RPMI7951 (cell line): ENCODE measurements around the gene ADRA1B. TPM values are rescaled to one million over a fixed set of nuclear protein-coding genes. Genes with fewer than 3 reads are reported as not detected.
A peak's percentile ranks its signal among the peaks of the same experiment; 100 is the strongest.

Experiments
- DNase-seq: peaks from one replicate; pipeline ENCODE4 v3.0.0-alpha.2; 2012; ENCODE audit warnings: low read depth
- total RNA-seq: library from RNA; depleted of rRNA; stranded (reverse); fragments of >200 nt; shearing (Covaris generic); gene quantifications from 2 replicates; pipeline ENCODE4 v1.2.3, GENCODE V29; 2014; rRNA removed

The ADRA1B gene
- total RNA-seq: not detected in 2 replicates

DNA sequence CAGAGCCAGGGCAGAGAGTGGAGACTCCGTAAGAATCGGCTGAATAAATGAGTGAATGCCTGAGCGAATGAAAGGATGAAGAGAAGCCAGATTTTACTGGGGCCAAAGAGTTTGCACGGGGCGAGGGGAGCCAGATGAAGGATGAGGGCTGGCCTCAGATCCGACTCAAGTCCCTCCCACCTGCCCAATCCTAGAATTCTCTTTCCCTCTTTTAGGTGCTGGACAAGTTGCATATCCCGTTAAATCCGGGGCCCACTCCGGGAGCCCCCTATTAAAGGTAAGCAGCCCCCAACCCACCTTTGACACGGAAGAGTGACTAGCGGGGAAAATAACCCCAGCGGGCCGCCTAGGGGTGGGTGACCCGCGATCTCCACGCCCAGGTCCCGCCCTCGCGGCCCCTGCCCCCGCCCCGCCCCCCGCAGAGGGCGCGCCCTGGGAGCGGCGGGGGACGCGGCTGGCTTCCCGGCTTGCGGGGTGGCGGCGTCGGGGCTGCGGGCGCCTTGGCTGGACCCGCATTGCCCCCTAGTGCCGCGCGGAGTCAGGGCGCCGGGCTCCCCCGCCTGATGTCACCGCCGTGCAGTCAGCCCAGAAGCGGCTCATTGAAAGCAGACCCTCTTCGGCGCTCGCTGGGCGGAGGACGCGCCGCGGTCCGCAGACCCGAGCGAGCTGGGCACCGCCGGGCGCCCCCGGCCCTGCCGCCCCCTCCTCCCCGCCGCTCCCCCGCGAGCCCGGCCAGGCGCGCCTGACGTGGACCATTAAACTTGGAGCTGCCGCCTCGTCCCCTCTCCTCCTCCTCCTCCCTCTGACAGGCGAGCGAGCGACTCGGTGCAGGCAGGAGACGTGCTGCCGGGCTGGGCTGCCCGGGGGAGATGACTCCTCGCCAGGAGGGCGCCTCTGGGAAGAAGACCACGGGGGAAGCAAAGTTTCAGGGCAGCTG lies at the start of gene ADRA1B:
Gene ADRA1B, plus strand, starts transcription at position 579 of the 937 bp plus-strand sequence. CDS start 424 bp downstream, outside the sequence.
- DNase-seq: no peak

DNA sequence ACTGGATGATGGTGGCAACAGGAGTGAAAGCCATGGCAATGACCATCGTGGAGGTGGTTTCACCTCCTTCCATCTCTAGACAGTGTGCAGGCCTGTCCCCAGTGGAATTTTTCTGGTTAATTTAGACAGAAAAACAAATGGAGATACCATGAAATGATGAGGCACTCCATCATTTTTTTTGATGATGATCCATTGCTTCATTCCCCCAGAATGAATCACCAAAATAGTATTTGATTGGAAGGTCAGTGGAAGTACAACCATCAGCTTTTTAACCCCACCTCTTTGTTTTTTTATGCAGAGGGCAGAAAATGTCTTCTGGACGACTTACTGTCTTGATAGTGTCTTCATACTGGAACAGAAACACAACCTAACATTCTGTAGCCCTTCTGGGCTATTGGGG lies 42.6 kb upstream of the ADRA1B start:
- no peak for DNase-seq

DNA sequence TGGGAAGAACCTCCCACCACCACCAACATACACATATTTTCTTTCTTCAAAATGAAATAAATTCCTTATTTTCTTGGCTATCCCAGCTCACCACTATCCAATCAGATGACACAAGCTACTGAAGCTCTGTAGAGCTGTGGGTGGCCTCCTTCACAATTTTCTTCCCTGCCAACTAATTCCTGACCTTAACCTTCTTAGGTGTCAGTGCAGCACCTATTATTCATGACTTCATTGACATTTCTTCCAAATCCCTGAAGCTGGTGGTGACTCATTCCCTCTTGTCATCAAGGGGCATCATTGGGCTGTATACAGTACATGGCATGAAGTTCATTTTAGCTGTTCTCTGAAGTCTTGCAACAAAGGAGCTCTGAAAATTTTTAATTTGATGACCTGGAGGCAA lies 42.0 kb upstream of the ADRA1B start:
- peak; percentile 24 for DNase-seq

DNA sequence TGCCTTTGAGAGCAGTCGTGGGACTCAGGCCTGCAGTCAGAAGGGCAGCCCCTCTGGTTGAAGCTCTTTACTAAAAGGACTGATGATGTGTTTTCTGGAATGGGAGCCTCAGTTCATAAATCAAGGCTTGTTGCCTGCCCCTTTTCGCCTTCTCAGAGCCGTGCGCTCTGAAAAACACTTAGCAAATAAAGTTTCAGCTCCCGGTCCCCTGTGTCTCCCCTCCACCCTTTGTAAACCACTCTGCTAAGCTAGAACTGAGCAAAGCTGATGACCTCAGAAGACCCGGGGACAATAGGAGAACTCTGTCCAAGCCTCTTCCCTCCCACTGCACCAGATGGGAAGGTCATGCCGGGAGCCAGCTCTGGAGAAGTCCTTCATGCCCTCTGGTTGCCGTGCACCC lies 39.3 kb upstream of the ADRA1B start:
- no peak for DNase-seq

- DNase-seq: no peak
These were observed 38.3 kb upstream of the ADRA1B start for GRCh38 chr5:159877894-159878448.

DNA sequence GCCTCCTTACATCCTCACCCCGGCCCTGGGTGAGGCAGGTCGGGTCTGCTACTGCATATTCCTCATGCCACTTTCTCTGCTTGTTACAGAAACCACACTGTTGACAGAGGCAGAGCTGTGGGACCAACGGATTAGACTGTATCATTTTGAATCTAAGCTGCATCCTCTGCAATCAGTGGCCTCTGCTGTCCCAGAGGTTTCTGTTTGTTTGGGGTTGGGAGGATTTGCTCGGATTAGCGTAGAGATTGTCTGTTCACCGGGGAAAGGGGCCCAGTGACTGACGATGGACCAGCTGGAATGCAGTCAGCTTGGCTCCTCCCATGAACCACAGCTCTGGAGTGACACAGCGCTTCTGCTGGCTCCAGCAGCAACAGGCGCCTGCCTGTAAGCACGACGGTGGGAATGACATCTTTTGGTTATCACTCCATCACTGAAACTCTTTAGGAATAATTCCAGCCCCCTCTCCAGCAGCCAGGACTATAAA lies 37.3 kb upstream of the ADRA1B start:
- peak; percentile 69 for DNase-seq

GRCh38 chr5:159880676-159881075 lies 35.6 kb upstream of the ADRA1B start:
- no peak for DNase-seq

DNA sequence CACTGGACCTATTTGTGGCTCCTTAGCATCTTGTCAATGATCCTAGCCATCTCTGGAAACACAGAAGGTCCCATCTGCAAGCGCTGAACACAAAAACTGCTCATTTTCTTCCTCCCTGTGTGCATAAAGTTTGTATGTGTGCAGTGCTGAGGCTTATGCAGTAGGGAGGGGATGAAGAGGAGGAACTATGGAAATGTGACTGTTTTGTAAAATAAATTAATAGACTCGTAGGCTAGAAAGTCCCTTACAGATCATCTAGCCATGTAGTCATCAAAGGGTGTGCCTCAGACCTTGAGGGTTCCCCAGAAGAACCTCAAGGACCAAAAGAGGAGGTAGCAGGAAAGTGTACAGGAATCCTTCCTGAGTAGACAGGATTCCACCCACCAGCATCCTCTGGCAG lies 34.3 kb upstream of the ADRA1B start:
- no peak for DNase-seq

DNA sequence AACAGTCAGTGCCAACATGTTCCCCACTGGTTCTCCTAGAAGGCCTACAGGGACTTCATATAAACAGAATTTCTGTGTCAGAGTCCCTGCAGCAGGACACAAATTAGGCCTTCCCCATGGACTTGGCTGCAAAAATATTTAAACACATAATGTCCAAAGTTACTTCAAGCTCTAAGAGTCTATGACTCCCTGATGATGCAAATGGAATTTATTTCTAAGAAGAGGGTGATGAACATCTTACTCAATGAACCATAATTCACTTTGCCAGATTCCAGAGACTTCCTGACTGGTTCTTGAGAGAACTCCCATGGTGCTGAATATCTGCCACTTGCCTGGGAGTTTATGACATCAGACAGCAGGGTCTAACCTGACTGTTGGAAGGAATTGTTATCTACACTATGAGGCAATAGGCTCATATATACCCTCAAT lies 32.7 kb upstream of the ADRA1B start:
- no peak for DNase-seq

GRCh38 chr5:159884917-159885620 lies 31.2 kb upstream of the ADRA1B start:
- DNase-seq: no peak

DNA sequence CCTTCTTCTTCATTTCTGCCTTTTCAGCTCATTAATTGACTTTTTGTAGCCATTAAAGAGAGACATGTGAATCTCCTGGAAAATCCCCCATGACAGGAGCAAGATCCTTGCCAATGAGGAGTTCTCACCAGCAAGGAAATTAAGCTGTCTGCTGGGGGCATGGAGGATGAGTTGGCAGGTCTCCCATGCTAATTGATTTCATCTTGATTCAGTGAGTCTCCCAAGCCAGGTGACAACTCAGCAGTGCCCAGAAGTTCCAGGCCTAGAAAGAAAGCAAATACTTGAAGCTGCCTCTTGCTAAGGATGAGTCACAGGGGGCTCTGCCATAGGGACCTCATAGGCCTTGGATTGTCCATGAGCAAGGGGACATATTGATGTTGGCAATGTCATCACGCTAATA lies 30.0 kb upstream of the ADRA1B start:
- DNase-seq: no peak

- no peak for DNase-seq
These were observed 29.2 kb upstream of the ADRA1B start for GRCh38 chr5:159887050-159887449.

- DNase-seq: no peak
These were observed 27.4 kb upstream of the ADRA1B start for GRCh38 chr5:159888860-159889259.

DNA sequence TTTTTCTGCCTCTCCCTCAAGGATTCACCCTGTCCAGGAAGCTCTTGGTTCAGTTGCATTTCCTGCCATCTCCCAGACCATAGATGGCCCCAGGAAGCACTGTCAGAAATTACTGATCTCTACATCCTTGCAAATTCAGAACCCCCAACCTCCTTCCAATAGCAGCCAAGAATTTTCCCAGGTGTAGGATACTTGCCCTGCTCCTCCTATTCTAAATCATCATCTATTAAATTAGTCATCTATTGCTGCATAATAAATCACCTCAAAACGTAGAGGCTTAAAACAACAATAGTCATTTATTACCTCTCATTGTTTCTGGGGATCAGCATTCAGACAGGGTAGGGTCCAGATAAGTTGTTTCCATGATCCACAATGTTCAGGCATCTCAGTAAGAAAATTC lies 26.1 kb upstream of the ADRA1B start:
- no peak for DNase-seq

- DNase-seq: no peak
These were observed 24.9 kb upstream of the ADRA1B start for GRCh38 chr5:159891371-159891770.

GRCh38 chr5:159893040-159893695 lies 23.1 kb upstream of the ADRA1B start:
- DNase-seq: no peak

DNA sequence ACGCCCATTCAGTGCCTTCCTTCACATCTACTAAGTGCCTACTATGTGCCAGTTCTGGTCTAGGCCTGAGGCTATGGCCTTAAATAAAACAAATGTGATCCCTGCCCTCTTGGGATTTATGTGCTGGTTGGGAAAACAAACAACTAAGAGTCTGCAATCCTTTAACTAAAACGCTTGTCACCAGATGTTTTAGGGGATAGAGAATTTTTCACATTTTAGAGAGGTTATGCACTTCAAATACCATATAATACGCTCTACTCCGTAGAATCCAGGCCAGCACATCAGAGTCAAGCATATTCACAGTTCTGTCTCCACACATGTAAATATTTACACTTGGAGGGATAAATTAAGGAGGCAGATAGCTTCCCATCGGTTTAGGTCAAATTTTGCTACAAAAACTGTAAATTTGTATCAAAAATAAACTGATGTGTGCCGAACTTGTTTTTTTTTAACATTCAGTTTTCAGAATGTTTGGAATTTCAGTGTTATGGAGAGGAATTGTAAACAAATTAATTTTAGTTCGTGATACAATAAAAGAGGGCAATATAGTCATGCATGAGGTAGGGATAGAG lies 22.0 kb upstream of the ADRA1B start:
- DNase-seq: no peak

DNA sequence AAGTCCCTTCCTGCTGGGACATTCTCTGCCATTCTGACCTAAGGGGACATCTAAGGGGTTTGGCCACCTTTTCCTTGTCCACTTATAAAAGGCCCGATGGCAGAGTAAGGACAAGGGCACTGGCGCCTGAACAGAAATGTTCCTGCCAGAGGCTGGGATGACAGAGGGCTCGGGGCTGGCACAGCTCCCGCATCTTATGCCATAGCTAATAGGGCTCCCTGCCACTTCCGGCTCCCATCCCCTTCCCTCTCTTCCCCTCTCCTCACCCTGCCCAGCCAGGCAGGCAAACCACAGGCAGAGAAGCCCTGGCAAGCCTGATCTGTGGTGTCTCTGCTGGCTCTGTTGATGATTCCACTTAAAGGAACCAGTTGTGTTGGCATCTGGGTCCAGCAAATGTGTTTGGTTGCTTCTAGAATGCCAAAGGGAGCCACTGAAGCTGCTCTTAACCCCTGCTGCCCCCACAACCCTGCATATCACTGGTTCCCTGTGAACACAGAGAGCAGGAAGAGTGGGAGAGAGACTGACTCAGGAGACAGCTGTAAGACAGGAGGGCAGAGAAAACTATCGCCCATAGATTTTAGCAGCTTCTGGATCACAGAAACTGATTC lies 18.4 kb upstream of the ADRA1B start:
- DNase-seq: no peak

- peak; percentile 81 for DNase-seq
These were observed 16.9 kb upstream of the ADRA1B start for GRCh38 chr5:159899067-159900049.

DNA sequence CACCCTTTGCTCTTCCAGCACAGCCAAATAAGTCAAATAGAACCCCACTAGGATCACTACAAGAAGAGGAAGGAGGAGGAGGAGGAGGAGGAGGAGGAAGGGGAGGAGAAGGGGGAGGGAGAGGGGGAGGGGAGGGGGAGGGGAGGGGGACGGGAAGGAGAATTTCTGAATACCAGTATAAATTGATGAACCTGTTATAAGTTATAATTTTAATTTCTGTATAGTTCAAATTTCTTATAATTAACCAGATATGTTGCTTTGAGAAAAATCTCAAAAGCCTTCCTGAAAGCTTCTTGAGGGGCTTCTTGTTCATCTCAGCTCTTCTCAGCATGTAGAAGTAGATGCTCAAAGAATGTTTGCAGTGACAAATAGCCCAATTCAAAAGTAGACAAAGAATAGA lies 15.0 kb upstream of the ADRA1B start:
- DNase-seq: no peak
